Astrocyte of the spinal cord (primary cell): ENCODE measurements around the gene STN1.

Source experiments
- DNase-seq: peaks from one replicate; pipeline ENCODE4 v3.0.0; 2011; ENCODE audit warnings: low read depth, low spot score
- H3K4me3 ChIP-seq: 2 replicates; pipeline ENCODE4 v1.5.1; 2011; ENCODE audit warnings: low read depth, mild to moderate bottlenecking, low read length, moderate library complexity
- in situ Hi-C: cut with HindIII; loops from 2 replicates; pipeline ENCODE4 v1.10.0; 2017; ENCODE audit warnings: low sequenced_read_pairs
- TF ChIP-seq, protein P1 (sequence below): IDR thresholded peaks from 2 replicates; pipeline ENCODE4 v1.5.1; 2012; ENCODE audit warnings: low read depth, mild to moderate bottlenecking, low read length, inconsistent platforms

Gene STN1

DNA sequence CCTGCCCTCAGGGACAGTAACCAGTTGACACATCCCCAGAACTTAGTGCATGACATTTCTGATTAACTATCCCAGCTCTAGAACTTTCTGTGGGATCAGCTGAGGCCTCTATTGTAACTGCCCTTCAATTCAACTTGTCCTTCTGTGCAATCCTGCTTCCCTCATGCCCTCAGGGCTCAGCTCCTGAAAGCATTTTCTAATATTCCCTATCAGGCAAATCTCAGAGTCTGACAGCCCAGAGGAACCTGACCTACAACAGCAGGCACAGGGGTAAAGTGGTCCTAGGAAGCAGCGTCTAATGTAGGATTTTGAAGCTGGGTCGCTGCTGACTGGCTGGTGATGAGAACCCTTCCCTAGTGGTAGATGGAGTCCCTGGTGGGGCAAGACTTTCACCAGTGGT is 13.6 kb upstream of the STN1 start:
- DNase-seq: no peak
- TF ChIP-seq, protein P1, sequence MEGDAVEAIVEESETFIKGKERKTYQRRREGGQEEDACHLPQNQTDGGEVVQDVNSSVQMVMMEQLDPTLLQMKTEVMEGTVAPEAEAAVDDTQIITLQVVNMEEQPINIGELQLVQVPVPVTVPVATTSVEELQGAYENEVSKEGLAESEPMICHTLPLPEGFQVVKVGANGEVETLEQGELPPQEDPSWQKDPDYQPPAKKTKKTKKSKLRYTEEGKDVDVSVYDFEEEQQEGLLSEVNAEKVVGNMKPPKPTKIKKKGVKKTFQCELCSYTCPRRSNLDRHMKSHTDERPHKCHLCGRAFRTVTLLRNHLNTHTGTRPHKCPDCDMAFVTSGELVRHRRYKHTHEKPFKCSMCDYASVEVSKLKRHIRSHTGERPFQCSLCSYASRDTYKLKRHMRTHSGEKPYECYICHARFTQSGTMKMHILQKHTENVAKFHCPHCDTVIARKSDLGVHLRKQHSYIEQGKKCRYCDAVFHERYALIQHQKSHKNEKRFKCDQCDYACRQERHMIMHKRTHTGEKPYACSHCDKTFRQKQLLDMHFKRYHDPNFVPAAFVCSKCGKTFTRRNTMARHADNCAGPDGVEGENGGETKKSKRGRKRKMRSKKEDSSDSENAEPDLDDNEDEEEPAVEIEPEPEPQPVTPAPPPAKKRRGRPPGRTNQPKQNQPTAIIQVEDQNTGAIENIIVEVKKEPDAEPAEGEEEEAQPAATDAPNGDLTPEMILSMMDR: no peak
- in situ Hi-C loops: no loop called here
- H3K4me3 ChIP-seq: no peak overlapping the region

DNA sequence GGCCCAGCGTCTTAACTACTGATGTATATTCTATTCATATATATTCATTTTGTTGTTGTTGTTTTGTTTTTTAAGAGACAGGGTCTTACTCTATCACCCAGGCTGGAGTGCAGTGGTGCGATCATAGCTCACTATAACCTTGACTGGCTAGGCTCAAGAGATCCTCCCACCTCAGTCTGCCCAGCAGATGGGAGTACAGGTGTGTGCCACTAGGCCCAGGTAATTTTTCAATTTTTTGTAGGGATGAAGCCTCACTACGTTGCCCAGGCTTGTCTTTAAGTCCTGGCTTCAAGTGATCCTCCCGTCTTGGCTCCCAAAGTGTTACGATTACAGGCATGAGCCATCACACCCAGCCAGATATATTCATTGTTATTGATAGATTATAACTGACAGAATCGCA is 12.9 kb upstream of the STN1 start:
- TF ChIP-seq, protein P1: no peak
- DNase-seq: no peak
- no peak overlapping the region for H3K4me3 ChIP-seq
- in situ Hi-C loops: no loop called here

DNA sequence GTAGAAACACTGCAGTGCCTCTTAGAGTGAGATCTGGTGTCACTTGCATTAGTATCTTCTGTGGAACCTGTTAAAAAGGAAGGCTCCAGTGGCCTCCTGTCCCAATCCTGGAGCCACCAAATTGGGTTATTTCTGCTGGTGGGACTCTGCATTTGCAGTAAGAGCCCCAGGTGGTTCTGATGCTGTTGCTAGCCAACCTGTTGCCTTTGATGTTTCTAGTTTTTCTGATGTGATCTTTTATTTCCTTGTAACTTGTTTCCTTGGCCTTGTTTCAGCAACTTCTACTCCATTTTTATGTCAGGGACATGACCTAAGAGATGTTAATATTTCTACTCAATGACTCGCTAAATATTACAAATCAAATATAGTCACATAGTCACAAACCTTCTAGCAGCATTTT is 12.5 kb upstream of the STN1 start:
- TF ChIP-seq, protein P1: no peak
- no peak for DNase-seq
- in situ Hi-C loops: no loop called here
- H3K4me3 ChIP-seq: no peak overlapping the region

- TF ChIP-seq, protein P1: no peak
- in situ Hi-C loops: no loop called here
- DNase-seq: no peak
- no peak overlapping the region for H3K4me3 ChIP-seq
Measured at GRCh38 chr10:103929381-103929921, 11.5 kb upstream of the STN1 start.

DNA sequence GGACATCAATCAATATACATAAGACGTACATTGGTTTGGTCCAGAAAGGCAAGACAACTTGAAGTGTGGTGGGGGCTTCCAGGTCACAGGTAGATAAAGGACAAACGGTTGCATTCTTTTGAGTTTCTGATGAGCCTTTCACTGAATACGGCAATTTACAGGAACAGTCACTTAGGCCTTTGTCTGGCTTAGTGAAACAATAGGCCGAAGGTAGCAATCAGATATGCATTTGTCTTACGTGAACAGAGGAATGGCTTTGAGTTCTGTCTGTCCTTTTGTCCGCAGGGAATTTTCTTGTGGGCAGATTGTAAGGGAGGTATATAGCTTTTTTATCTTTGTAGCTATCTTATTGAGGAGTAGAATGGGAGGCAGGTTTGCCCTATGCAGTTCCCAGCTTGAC is 10.8 kb upstream of the STN1 start:
- no peak for DNase-seq
- no peak overlapping the region for H3K4me3 ChIP-seq
- in situ Hi-C loops: no loop called here
- TF ChIP-seq, protein P1: no peak

- TF ChIP-seq, protein P1: no peak
- no peak overlapping the region for H3K4me3 ChIP-seq
- no peak for DNase-seq
- in situ Hi-C loops: no loop called here
Measured at GRCh38 chr10:103926722-103927319, 8.8 kb upstream of the STN1 start.

- no peak overlapping the region for H3K4me3 ChIP-seq
- in situ Hi-C loops: no loop called here
- no peak for DNase-seq
- TF ChIP-seq, protein P1: no peak
Measured at GRCh38 chr10:103925591-103925990, 7.6 kb upstream of the STN1 start.
